Measurements from ENCODE around the gene OR2J3.
"Not testable (repeated sequence)": the region's sequence is repeated elsewhere in the genome, so short reads cannot be mapped to it uniquely, and the experiment has no call there.

DNA sequence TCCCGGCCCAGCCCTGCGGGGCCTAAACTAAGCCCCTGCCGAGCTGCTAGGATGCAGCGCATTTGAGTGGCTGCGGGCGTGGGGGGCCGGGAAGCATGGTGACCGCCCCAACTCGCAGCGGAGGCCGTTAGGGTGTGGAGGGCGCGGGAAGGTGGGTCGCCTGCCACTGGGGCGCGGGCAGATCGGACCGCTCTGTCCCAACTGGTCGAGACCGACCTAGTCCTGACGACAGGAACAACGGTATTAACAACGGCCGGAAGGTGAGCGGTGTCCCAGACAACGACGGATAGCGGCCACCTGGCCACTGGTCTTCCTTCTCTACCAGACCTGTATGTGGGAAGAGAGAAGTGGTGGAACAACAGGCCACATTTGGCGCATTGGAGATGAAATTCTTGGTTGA, 52.1 kb downstream of the OR2J3 start:
- TF ChIP-seq, protein P1, sequence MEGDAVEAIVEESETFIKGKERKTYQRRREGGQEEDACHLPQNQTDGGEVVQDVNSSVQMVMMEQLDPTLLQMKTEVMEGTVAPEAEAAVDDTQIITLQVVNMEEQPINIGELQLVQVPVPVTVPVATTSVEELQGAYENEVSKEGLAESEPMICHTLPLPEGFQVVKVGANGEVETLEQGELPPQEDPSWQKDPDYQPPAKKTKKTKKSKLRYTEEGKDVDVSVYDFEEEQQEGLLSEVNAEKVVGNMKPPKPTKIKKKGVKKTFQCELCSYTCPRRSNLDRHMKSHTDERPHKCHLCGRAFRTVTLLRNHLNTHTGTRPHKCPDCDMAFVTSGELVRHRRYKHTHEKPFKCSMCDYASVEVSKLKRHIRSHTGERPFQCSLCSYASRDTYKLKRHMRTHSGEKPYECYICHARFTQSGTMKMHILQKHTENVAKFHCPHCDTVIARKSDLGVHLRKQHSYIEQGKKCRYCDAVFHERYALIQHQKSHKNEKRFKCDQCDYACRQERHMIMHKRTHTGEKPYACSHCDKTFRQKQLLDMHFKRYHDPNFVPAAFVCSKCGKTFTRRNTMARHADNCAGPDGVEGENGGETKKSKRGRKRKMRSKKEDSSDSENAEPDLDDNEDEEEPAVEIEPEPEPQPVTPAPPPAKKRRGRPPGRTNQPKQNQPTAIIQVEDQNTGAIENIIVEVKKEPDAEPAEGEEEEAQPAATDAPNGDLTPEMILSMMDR (IDR thresholded peaks at IDR 0.05 in 8 of 11, conservative IDR thresholded peaks at IDR 0.05 in 3 of 11): not testable (repeated sequence)
- TF ChIP-seq POLR2AphosphoS5 (IDR thresholded peaks at IDR 0.05): not testable (repeated sequence)

Measured in spleen (tissue), 7 donors.